Endodermal cell (in vitro differentiated cells): ENCODE data around the gene MINDY4. TPM values are rescaled to one million over a fixed set of nuclear protein-coding genes. Genes with fewer than 3 reads are reported as not detected.

Source experiments
- DNase-seq: peaks from one replicate; pipeline ENCODE4 v3.0.0-alpha.2; 2017
- H3K27ac ChIP-seq: 2 replicates; pipeline ENCODE4 v1.5.1; 2013; ENCODE audit warnings: mild to moderate bottlenecking, low read depth, low read length, moderate library complexity
- H3K27me3 ChIP-seq: 2 replicates; pipeline ENCODE4 v1.6.1; 2013; ENCODE audit warnings: mild to moderate bottlenecking, low read length, moderate library complexity; ENCODE audit not compliant: insufficient read depth, control insufficient read depth, poor library complexity, severe bottlenecking
- H3K36me3 ChIP-seq: 2 replicates; pipeline ENCODE4 v1.7.0; 2013; ENCODE audit warnings: mild to moderate bottlenecking, low read length, moderate library complexity; ENCODE audit not compliant: control insufficient read depth, insufficient read depth
- H3K4me1 ChIP-seq: one replicate; pipeline ENCODE4 v1.7.0; 2013; ENCODE audit warnings: low read length; ENCODE audit not compliant: control insufficient read depth, insufficient read depth
- H3K4me3 ChIP-seq: 2 replicates; pipeline ENCODE4 v1.5.1; 2013; ENCODE audit warnings: mild to moderate bottlenecking, low read length, moderate library complexity
- H3K9ac ChIP-seq: 2 replicates; pipeline ENCODE4 v1.6.1; 2013; ENCODE audit warnings: mild to moderate bottlenecking, low read length, moderate library complexity; ENCODE audit not compliant: poor library complexity, severe bottlenecking; ENCODE audit errors: extremely low read depth
- H3K9me3 ChIP-seq: 2 replicates; pipeline ENCODE4 v1.6.1; 2013; ENCODE audit warnings: mild to moderate bottlenecking, low read length, moderate library complexity; ENCODE audit not compliant: control insufficient read depth
- H3K27ac Mint-ChIP-seq: 2 replicates; pipeline ENCODE4 v1.8.0; 2020; ENCODE audit warnings: mixed read lengths
- H3K27me3 Mint-ChIP-seq: 2 replicates; pipeline ENCODE4 v1.8.0; 2021; ENCODE audit warnings: mild to moderate bottlenecking, mixed read lengths; ENCODE audit not compliant: insufficient read depth
- H3K36me3 Mint-ChIP-seq: 2 replicates; pipeline ENCODE4 v1.8.0; 2020; ENCODE audit warnings: low read depth, mixed read lengths
- H3K4me1 Mint-ChIP-seq: 2 replicates; pipeline ENCODE4 v1.8.0; 2020; ENCODE audit warnings: mixed read lengths
- H3K4me3 Mint-ChIP-seq: 2 replicates; pipeline ENCODE4 v1.8.0; 2020; ENCODE audit warnings: mild to moderate bottlenecking, moderate library complexity, mixed read lengths
- H3K9me3 Mint-ChIP-seq: 2 replicates; pipeline ENCODE4 v1.8.0; 2020; ENCODE audit warnings: mild to moderate bottlenecking, mixed read lengths
- WGBS, 2 experiments: methylation state at CpG; one replicate each; pipeline versions ENCODE4 v1.1.5 to v1.1.7; 2013; ENCODE audit warnings: missing lambda C conversion rate in 2 of 2, mixed read lengths in 1 of 2; ENCODE audit not compliant: insufficient coverage in 1 of 2, insufficient read length in 1 of 2; 5-methylcytosine and 5-hydroxymethylcytosine counted together
- total RNA-seq, 2 donors: library from RNA; stranded (reverse); fragmentation: NEBNext Ultra II Directional in 1 of 2; extraction: Animal tissue kit (Norgen Biotek cat#: 25700) in 1 of 2; gene quantifications; 2 replicates in 1 of 2; 3 replicates in 1 of 2; pipeline ENCODE4 v1.2.1, GENCODE V29; 2021
- TF ChIP-seq, protein P1 (sequence below): fragments of 200-600 bp; sonication (generic); conservative IDR thresholded peaks from 2 replicates; pipeline ENCODE4 v1.5.0; 2021; ENCODE audit warnings: antibody characterized with exemption, mild to moderate bottlenecking

MINDY4 gene
- total RNA-seq, 2 donors from 2014 or later, result 7.2 to 8.1 TPM

DNA sequence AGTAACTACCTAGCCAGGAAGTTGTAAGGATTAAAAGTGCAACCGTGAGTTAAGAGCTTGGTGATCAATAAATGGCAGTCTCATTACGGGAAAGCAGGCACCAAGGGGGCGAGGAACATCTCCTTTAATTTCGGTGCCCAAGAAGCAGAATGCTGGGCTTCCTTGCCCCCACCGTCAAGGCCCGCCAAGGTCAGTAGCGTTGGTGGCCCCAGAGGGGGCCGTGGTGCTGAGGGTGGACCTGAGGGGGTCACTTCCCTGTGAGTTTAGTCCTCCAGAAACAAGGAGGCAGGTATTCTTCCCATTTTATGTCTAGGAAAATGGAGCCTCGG, 408 bp upstream of the MINDY4 start:
- H3K4me1 ChIP-seq, result no peaks in the 10 kb centered on the region
- H3K9ac ChIP-seq, result no peak overlapping the region
- TF ChIP-seq, protein P1, sequence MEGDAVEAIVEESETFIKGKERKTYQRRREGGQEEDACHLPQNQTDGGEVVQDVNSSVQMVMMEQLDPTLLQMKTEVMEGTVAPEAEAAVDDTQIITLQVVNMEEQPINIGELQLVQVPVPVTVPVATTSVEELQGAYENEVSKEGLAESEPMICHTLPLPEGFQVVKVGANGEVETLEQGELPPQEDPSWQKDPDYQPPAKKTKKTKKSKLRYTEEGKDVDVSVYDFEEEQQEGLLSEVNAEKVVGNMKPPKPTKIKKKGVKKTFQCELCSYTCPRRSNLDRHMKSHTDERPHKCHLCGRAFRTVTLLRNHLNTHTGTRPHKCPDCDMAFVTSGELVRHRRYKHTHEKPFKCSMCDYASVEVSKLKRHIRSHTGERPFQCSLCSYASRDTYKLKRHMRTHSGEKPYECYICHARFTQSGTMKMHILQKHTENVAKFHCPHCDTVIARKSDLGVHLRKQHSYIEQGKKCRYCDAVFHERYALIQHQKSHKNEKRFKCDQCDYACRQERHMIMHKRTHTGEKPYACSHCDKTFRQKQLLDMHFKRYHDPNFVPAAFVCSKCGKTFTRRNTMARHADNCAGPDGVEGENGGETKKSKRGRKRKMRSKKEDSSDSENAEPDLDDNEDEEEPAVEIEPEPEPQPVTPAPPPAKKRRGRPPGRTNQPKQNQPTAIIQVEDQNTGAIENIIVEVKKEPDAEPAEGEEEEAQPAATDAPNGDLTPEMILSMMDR, result no peak
- no peaks in the 10 kb centered on the region for H3K27me3 ChIP-seq
- Mint-ChIP-seq H3K27ac (peak overlapping the region; percentile 27), H3K9me3 (no peaks in the 10 kb centered on the region), H3K27me3 (peaks cover 16% of the 10 kb centered on the region), H3K4me1 (peaks cover 10% of the 10 kb centered on the region), H3K4me3 (peak overlapping the region; percentile 64), H3K36me3 (no peaks in the 10 kb centered on the region)
- peak overlapping the region; percentile 90 for H3K4me3 ChIP-seq
- DNase-seq, result no peak
- 63 to 68% methylated on average over 9 of the region's 9 CpGs for WGBS, 2 experiments
- no peaks in the 10 kb centered on the region for H3K9me3 ChIP-seq
- H3K36me3 ChIP-seq, result no peaks in the 10 kb centered on the region
- H3K27ac ChIP-seq, result no peak overlapping the region

DNA sequence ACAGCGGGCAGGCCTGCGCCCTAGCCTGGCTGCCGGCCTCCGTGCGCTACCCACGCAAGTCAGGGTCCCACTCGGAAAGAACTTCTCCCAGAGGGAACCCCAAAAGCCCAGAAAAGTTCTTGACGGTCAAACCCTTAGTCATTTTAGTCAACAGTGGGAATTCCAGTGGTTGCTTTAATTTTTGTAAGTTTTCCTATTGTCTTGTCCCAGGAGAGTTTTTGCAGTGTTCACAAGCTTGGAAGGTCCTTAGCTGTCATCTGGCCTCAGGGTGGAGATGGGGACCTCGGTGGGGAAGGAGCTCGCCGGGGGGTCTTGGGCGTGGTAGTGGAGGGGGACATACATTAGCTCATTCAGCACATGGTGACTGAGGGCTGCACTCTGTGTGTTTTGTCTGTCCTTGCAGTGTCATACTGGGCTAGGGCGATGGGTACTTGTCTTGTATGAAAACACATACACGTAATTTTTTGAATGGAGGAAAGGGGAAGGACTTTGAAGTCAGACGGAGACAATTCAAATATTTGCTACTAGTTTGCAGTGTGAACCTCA, 736 bp downstream of the MINDY4 start:
- H3K9me3 Mint-ChIP-seq, result no peaks in the 10 kb centered on the region
- Histone ChIP-seq H3K9me3 (no peaks in the 10 kb centered on the region), H3K4me3 (peak overlapping the region; percentile 90), H3K27me3 (no peaks in the 10 kb centered on the region), H3K9ac (peak overlapping the region; percentile 83), H3K36me3 (no peaks in the 10 kb centered on the region), H3K27ac (peak overlapping the region; percentile 69), H3K4me1 (no peaks in the 10 kb centered on the region)
- peak; percentile 53 for DNase-seq
- H3K4me1 Mint-ChIP-seq, result peaks cover 10% of the 10 kb centered on the region
- H3K36me3 Mint-ChIP-seq, result no peaks in the 10 kb centered on the region
- WGBS, 2 experiments, result 16 to 20% methylated on average over 11 to 15 of the region's 15 CpGs
- TF ChIP-seq, protein P1, result no peak
- peaks cover 8% of the 10 kb centered on the region for H3K27me3 Mint-ChIP-seq
- H3K4me3 Mint-ChIP-seq, result peak overlapping the region; percentile 64
- H3K27ac Mint-ChIP-seq, result peak overlapping the region; percentile 9

DNA sequence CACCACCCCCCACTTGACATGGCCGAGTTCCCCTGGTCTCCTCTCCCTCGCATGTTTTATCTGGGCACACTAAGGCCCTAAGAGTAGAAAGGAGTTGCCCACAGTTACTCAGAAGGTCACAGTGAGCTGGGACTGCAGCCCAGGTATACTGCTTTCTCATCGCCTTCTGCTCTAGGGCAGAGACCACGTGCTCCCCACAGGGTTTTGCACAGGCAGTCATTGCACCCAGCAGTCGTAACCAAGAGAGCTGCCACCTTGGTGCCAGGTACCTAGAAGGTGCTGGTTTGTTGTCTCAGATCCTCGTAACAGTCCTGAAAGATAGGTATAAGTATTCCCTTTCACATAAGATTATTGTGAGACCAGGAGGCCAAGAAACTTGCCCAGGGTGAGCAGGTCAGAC, 1.8 kb downstream of the MINDY4 start:
- Mint-ChIP-seq H3K4me3 (no peak overlapping the region), H3K4me1 (peaks cover 10% of the 10 kb centered on the region), H3K27me3 (peaks cover 1% of the 10 kb centered on the region), H3K9me3 (no peaks in the 10 kb centered on the region), H3K27ac (no peak overlapping the region), H3K36me3 (no peaks in the 10 kb centered on the region)
- no peaks in the 10 kb centered on the region for H3K27me3 ChIP-seq
- DNase-seq, result peak; percentile 21
- H3K9me3 ChIP-seq, result no peaks in the 10 kb centered on the region
- no peak overlapping the region for H3K27ac ChIP-seq
- H3K4me1 ChIP-seq, result no peaks in the 10 kb centered on the region
- 91 to 94% methylated on average over 3 to 6 of the region's 6 CpGs for WGBS, 2 experiments
- H3K36me3 ChIP-seq, result no peaks in the 10 kb centered on the region
- no peak overlapping the region for H3K9ac ChIP-seq
- H3K4me3 ChIP-seq, result no peak overlapping the region
- TF ChIP-seq, protein P1, result no peak
